SJSA1 (cell line): ENCODE measurements around the gene NOTCH1. TPM values are rescaled to one million over a fixed set of nuclear protein-coding genes. Genes with fewer than 3 reads are reported as not detected.

ENCODE experiments used
- DNase-seq, 2 experiments: peaks; one replicate each; pipeline ENCODE4 v3.0.0-alpha.2; 2015 to 2020; ENCODE audit warnings: low spot score in 2 of 2, low read depth in 1 of 2
- H3K27ac ChIP-seq: fragments of 250-450 bp; sonication (Bioruptor Pico); 2 replicates; pipeline ENCODE4 v1.5.1; 2020; ENCODE audit warnings: mild to moderate bottlenecking, moderate library complexity
- H3K27me3 ChIP-seq: fragments of 250-450 bp; sonication (Bioruptor Pico); replicated peaks from 2 replicates; pipeline ENCODE4 v1.5.1; 2020; ENCODE audit warnings: mild to moderate bottlenecking, moderate library complexity
- H3K36me3 ChIP-seq: fragments of 250-450 bp; sonication (Bioruptor Pico); 2 replicates; pipeline ENCODE4 v1.5.1; 2020; ENCODE audit warnings: mild to moderate bottlenecking
- H3K4me1 ChIP-seq: fragments of 250-450 bp; sonication (Bioruptor Pico); replicated peaks from 2 replicates; pipeline ENCODE4 v1.6.1; 2021; ENCODE audit warnings: mild to moderate bottlenecking
- H3K4me3 ChIP-seq: fragments of 250-450 bp; sonication (Bioruptor Pico); 2 replicates; pipeline ENCODE4 v1.5.1; 2020; ENCODE audit warnings: mild to moderate bottlenecking
- H3K9me3 ChIP-seq: fragments of 250-450 bp; sonication (Bioruptor Pico); replicated peaks from 2 replicates; pipeline ENCODE4 v1.5.1; 2020; ENCODE audit warnings: mild to moderate bottlenecking
- total RNA-seq: library from RNA; depleted of rRNA; stranded (reverse); fragments of >200 nt; shearing (Covaris generic); gene quantifications from 2 replicates; pipeline ENCODE4 v1.2.3, GENCODE V29; 2014

The NOTCH1 gene
- total RNA-seq, 1 experiment from 2014 or later: 8.0 TPM

DNA sequence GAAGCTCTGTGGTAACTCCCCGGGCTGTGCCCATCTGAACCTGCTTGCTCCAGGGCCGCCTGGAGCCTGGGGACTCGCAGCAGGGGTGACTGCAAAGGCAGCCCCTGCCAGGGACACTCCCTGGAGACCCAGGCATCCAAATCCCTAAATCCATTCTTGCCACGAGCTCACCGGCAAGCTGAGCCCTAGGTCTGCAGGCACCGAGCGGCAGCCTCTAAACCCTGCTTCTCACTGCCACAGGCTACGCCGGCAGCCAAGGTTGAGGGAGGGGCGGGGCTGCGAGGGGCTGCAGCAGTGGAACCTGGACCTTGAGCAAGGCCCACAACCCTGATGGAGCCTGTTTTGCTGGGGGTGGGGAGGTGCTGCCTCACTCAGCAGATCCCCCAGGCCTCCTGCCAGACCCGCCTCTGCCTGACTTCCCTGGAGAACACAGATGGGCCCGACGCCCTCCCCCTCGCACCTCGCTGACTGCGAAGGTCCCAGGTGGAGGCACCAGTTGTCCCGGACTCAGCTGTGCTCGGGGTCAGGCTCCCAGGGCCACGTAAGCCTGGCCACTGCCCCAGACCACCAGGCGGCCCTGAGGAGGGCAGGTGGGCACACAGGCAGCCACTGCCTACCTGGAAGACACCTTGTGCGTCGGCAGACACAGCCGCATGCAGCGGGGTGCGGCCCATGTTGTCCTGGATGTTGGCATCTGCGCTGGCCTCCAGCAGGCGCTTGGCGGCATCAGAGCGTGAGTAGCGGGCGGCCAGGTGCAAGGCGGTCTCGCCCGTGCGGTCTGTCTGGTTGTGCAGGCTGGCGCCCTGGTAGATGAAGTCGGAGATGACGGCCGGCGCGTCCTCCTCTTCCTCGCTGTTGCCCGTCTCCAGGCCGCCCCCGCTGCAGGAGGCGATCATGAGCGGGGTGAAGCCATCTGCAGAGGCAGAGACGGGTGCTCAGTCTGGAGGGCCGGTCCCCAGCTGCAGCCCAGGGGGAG is 45.6 kb downstream of the NOTCH1 start:
- DNase-seq: no peak
- no peaks in the 10 kb centered on the region for H3K4me1 ChIP-seq
- H3K36me3 ChIP-seq: peaks cover 39% of the 10 kb centered on the region
- H3K9me3 ChIP-seq: no peaks in the 10 kb centered on the region
- no peak overlapping the region for H3K4me3 ChIP-seq
- no peak overlapping the region for H3K27ac ChIP-seq
- no peaks in the 10 kb centered on the region for H3K27me3 ChIP-seq

DNA sequence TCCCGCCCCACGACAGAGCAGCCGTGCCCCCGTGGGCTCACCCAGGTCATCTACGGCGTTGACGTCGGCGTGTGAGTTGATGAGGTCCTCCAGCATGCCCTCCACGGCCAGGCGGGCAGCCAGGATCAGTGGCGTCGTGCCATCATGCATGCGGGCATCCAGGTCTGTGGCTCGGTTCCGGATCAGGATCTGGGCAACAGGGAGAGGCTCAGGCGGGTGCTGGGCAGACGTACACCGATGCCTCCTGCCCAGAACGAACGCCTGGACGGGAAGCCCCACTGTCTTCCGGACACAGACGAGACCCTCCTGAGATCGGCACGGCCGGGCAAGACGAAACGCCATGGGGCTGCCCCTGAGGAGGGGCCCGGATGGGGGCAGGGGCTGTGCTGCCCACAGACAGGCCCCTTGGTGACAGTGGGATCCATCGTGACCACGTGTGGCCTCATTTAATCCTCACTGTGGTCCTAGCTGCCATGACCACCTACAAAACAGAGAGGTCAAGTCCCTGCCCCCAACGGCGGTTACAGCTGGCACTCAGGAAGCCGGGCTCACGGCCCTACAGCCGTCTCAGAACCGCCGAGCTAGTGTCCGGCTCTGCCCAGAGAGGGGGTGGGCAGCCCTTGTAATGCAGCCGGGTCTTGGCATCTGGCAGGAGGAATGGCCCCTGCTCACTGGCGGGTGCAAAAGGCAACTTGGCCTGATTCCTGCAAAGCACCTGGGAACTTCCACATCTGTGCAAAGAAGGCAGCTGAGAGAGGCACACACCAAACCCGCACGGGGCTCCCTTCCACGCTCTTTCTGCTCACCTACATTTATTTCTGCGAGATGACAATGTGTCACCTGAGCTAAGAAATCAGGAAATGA is 46.5 kb downstream of the NOTCH1 start:
- Histone ChIP-seq H3K27me3 (no peaks in the 10 kb centered on the region), H3K27ac (no peak overlapping the region), H3K4me1 (no peaks in the 10 kb centered on the region), H3K9me3 (no peaks in the 10 kb centered on the region), H3K36me3 (peaks cover 31% of the 10 kb centered on the region), H3K4me3 (no peak overlapping the region)
- DNase-seq: no peak

DNA sequence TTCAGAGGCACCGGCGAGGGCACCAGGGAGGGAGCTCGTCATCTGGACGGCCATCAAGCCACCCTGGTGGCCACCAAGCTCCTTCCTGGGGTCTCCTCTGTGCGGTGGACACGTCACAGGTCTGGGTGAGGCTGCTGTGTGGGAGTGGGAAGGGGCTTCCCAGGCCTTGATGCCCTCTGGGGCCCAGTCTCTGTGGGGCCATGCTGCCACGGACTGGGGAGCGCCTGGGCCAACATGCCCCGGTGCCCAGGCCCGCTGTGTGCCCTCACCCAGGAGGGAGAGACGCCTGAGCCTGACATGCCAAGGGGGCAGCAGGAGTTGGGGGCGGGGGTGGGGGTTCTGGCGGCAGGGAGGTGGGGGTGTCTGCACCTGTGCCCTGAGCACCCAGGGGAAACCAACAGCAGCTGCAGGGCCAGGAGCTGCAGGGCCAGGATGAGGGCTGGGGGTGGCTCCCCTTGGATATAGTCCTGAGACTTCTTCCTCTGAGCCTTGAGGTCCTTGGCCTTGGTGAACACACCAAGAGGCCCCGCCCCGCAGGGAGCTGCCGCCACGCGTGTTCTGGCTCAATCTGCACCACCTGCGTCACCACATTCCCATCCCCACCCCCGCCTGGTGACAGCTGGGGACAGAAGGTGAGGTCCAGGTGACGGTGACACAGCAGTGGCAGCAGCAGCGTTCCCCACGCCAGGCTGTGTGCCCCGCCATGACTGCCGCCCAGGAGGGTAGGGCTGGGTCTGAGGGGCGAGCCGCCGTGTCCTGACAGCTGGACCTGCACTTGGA is 47.7 kb downstream of the NOTCH1 start:
- H3K4me1 ChIP-seq: no peaks in the 10 kb centered on the region
- H3K36me3 ChIP-seq: peaks cover 31% of the 10 kb centered on the region
- no peaks in the 10 kb centered on the region for H3K27me3 ChIP-seq
- H3K9me3 ChIP-seq: no peaks in the 10 kb centered on the region
- no peak overlapping the region for H3K4me3 ChIP-seq
- H3K27ac ChIP-seq: no peak overlapping the region
- DNase-seq: no peak

DNA sequence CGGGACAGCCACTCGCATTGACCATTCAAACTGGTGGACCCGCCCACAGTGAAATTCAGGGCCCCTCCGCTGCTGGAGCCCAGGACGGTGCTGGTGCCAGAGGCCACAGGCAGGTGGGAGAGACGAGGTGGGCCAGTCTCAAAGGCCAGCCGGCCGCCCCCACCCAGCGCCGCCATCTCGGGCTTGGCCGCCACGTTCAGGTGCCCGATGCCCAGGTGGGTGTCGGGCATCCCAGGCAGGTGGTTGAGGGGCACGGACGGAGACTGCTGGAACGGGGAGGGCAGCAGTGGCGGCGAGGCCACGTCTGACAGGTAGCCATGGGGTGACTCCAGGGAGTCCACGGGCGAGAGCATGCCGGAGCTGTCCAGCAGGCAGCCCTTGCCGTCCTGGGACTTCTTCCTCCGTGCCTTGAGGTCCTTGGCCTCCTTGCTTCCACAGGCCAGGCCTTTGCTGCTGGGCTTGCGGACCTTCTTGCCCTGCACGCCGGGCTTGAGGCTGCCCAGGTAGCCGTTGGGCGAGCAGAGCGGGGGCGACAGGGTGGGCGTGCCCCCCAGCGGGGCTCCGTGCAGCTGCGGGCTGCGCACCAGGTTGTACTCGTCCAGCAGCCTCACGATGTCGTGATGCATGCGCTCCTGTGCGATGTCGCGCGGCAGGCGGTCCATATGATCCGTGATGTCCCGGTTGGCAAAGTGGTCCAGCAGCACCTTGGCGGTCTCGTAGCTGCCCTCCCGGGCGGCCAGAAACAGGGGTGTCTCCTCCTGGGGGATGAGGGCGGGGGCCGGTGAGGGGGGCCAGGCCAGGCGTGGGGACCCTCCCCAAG is 48.8 kb downstream of the NOTCH1 start:
- Histone ChIP-seq H3K27me3 (no peaks in the 10 kb centered on the region), H3K27ac (no peak overlapping the region), H3K36me3 (peaks cover 31% of the 10 kb centered on the region), H3K4me1 (no peaks in the 10 kb centered on the region), H3K9me3 (no peaks in the 10 kb centered on the region), H3K4me3 (no peak overlapping the region)
- DNase-seq: no peak

DNA sequence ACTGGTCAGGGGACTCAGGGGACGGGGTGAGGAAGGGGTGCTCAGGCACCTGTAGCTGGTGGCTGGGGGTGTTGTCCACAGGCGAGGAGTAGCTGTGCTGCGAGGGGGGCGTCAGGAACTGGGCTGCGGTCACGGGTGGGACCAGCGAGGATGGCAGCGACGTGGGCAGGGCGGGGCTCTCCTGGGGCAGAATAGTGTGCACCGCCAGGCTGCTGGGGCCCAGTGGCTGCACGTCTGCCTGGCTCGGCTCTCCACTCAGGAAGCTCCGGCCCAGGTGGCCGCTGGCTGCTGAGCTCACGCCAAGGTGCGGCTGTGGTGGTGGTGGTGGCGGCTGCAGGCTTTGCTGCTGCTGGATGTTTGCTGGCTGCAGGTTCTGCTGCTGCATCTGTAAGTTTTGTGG is 49.7 kb downstream of the NOTCH1 start:
- no peak overlapping the region for H3K4me3 ChIP-seq

DNA sequence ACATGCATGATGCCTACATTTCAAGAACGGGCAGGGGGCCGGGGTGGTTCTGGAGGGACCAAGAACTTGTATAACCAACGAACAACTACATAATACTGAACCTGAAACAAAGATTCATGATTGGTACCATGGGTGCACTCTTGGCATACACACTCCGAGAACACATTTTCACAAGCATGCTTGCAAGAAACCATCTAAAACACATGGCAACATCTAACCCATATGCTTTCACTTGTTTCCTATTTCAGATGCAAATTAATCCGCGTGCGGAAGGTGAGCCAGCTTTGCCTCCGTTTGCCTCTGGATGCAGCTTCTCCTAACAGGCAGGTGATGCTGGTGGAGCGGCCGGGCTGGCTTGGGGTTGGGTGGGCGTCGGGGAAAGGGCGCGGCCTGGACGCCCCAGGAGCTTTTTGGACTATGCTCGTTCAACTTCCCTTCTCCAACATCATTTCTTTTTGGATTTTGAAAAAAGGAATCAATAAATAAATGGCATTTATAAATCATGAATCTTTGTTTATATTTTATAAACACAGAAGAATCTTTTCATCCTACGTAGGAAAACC is 50.5 kb downstream of the NOTCH1 start:
- Histone ChIP-seq H3K4me3 (no peak overlapping the region), H3K27ac (no peak overlapping the region), H3K36me3 (peaks cover 21% of the 10 kb centered on the region), H3K4me1 (no peaks in the 10 kb centered on the region), H3K9me3 (no peaks in the 10 kb centered on the region), H3K27me3 (no peaks in the 10 kb centered on the region)
- no peak for DNase-seq

More for the DNA sequence above, 49.7 kb downstream of the NOTCH1 start:
- H3K9me3 ChIP-seq: no peaks in the 10 kb centered on the region
- H3K4me1 ChIP-seq: no peaks in the 10 kb centered on the region
- H3K27ac ChIP-seq: no peak overlapping the region
- H3K27me3 ChIP-seq: no peaks in the 10 kb centered on the region
- no peak for DNase-seq
- peaks cover 27% of the 10 kb centered on the region for H3K36me3 ChIP-seq

DNA sequence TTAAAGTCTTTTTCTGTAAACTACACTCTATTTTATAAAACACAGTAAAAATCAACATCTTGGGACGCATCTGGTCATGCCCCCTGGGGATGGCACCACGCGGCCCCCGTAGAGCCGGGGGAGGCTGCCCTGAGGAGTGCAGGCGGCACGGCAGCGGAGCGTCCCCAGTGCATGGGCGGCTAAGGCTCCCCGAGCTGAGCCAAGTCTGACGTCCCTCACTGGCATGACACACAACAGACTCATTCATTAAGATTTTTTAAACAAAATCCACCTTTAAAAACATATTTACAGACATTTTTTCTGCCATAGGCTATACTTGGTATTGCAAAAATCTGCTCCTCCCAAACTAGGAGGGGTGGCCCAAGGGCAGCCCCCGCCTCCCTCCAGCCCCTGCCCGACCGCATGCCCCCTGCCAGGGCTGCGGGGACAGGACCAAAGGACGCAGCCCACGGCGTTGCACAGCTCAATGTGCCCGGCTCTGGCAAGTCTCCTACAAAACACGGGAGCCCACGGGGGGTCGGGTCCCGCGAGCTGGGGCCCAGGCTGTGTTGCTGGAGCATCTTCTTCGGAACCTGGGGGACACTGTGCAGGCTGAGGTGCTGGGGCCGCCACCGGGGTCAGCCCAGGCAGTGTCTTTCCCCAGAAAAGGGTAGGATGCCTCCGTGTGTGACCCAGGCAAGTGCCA is 51.2 kb downstream of the NOTCH1 start:
- peaks cover 19% of the 10 kb centered on the region for H3K36me3 ChIP-seq
- no peaks in the 10 kb centered on the region for H3K27me3 ChIP-seq
- H3K9me3 ChIP-seq: no peaks in the 10 kb centered on the region
- H3K4me1 ChIP-seq: no peaks in the 10 kb centered on the region
- no peak overlapping the region for H3K27ac ChIP-seq
- H3K4me3 ChIP-seq: no peak overlapping the region
- DNase-seq: no peak

DNA sequence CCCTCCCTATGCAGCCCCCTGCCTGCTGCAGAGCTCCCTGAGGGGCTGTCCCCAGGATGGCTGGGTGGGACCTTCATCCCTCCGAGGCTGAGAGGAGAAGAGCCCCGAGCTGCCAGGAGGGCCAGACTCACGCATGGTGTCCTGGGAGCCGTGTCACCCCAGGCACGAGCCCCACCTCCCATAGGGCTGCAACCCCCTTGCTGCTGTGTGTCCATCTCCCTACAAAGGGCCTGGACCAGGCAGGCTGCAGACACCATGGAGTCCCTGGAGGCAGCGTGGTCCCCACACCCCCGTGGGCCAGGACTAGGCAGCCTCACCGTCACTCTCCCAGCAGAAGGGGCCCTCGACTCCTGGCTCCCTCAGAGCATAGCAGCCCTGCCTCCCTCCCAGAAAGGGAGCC is 51.8 kb downstream of the NOTCH1 start:
- H3K9me3 ChIP-seq: no peaks in the 10 kb centered on the region
- no peak for DNase-seq
- H3K36me3 ChIP-seq: peaks cover 12% of the 10 kb centered on the region
- no peaks in the 10 kb centered on the region for H3K4me1 ChIP-seq
- H3K27ac ChIP-seq: no peak overlapping the region
- H3K4me3 ChIP-seq: no peak overlapping the region
- H3K27me3 ChIP-seq: no peaks in the 10 kb centered on the region

DNA sequence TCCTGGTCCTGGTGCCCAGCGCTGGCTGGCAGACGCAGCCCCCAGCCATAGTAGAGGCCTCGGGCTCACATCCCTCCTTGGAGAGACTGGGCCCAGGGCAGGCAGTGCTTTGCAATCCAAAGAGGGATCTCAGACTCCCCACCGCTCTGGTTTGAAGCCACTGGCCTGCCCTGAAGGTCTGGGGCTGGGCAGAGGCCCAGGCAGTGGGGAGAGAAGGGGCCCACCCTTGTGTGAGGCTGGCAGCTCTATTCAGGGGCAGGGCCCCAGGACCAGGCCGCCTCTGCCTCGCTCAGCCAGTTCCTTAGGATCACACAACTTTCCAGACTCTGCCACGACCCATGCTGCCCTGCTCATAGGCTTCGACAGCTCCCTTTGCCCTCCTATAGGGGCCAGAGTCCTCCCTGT is 52.3 kb downstream of the NOTCH1 start:
- H3K4me1 ChIP-seq: no peaks in the 10 kb centered on the region
- no peaks in the 10 kb centered on the region for H3K27me3 ChIP-seq
- H3K36me3 ChIP-seq: peaks cover 10% of the 10 kb centered on the region; the same call in 1 of the 2 replicates
- no peak overlapping the region for H3K4me3 ChIP-seq
- H3K9me3 ChIP-seq: no peaks in the 10 kb centered on the region
- DNase-seq: no peak
- no peak overlapping the region for H3K27ac ChIP-seq

DNA sequence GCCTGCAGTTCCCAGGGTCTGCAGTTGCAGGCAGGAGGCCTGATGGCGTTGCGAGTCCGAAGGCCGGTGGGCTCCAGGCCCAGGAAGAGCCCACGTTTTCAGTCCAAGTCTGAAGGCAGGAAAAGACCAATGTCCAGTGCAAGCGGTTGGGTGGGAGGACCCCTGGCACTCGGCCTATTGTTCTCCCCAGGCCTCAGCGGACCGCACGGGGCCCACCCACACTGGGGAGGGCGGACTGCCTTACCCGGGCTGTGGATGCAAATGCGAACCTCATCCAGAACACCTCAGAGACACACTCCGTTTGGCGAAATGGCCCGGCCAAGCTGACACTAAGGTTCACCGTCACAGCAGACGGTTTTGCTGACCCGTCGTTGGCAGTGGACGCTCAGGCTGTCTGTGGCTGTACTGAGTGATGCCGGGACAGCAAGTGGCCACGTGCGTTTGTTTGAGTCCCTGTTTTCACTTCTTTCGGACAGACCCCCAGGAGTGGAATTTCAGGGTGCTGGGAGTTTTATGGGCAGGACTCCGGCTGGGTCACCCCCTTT is 52.8 kb downstream of the NOTCH1 start:
- H3K36me3 ChIP-seq: peaks cover 6% of the 10 kb centered on the region; the same call in 1 of the 2 replicates
- H3K27me3 ChIP-seq: no peaks in the 10 kb centered on the region
- H3K4me1 ChIP-seq: no peaks in the 10 kb centered on the region
- no peak overlapping the region for H3K27ac ChIP-seq
- no peak overlapping the region for H3K4me3 ChIP-seq
- H3K9me3 ChIP-seq: no peaks in the 10 kb centered on the region
- DNase-seq: no peak

DNA sequence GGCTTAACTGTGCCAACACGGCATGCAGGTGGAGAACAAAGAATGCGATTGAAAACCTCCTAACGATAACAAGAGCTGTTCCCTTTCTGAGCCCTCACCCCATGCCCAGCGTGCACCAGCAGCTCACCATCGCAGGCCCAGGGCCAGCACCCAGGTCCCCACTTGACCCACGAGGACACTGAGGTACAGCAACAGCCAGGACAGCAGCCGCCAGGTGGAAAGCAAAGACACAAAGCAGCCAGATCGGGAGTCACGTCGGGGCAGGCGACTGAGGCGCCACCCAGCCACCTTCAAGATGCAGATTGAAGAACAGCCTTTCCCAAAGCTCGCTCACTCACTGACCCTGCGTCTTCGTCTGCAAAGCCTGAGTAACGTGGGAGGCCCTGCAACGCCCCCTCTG is 56.1 kb downstream of the NOTCH1 start:
- Histone ChIP-seq H3K27me3 (no peaks in the 10 kb centered on the region), H3K9me3 (no peaks in the 10 kb centered on the region), H3K4me3 (no peak overlapping the region), H3K27ac (no peak overlapping the region), H3K4me1 (no peaks in the 10 kb centered on the region), H3K36me3 (no peaks in the 10 kb centered on the region)
- no peak for DNase-seq
